ENCODE data around the gene RFX1.
"Not testable (repeated sequence)": the region's sequence is repeated elsewhere in the genome, so short reads cannot be mapped to it uniquely, and the experiment has no call there.

RFX1 gene

GRCh38 chr19:13978351-13979243 is 27.5 kb downstream of the RFX1 start:
- no peak for DNase-seq

- no peak for DNase-seq
Measured at GRCh38 chr19:13977803-13978202, 28.3 kb downstream of the RFX1 start.

- DNase-seq, result no peak
Measured at GRCh38 chr19:13976446-13976845, 29.7 kb downstream of the RFX1 start.

GRCh38 chr19:13975870-13976269 is 30.2 kb downstream of the RFX1 start:
- DNase-seq, result no peak

GRCh38 chr19:13974073-13974472 is 32.0 kb downstream of the RFX1 start:
- no peak for DNase-seq

GRCh38 chr19:13973479-13973878 is 32.6 kb downstream of the RFX1 start:
- not testable (repeated sequence) for DNase-seq

GRCh38 chr19:13972368-13973155 is 33.6 kb downstream of the RFX1 start:
- DNase-seq, result no peak

- DNase-seq, result not testable (repeated sequence)
Measured at GRCh38 chr19:13971868-13972267, 34.3 kb downstream of the RFX1 start.

GRCh38 chr19:13969897-13970296 is 36.2 kb downstream of the RFX1 start:
- DNase-seq, result no peak

GRCh38 chr19:13968999-13969398 is 37.1 kb downstream of the RFX1 start:
- DNase-seq, result no peak

GRCh38 chr19:13968383-13968935 is 37.7 kb downstream of the RFX1 start:
- no peak for DNase-seq

GRCh38 chr19:13967206-13967605 is 38.9 kb downstream of the RFX1 start:
- not testable (repeated sequence) for DNase-seq

GRCh38 chr19:13966684-13967128 is 39.4 kb downstream of the RFX1 start:
- DNase-seq, result no peak

GRCh38 chr19:13965926-13966683 is 40.0 kb downstream of the RFX1 start:
- DNase-seq, result no peak

GRCh38 chr19:13965377-13965896 is 40.7 kb downstream of the RFX1 start:
- no peak for DNase-seq

GRCh38 chr19:13964776-13965175 is 41.3 kb downstream of the RFX1 start:
- no peak for DNase-seq

- no peak for DNase-seq
Measured at GRCh38 chr19:13963603-13964105, 42.5 kb downstream of the RFX1 start.

- no peak for DNase-seq
Measured at GRCh38 chr19:13962699-13963602, 43.2 kb downstream of the RFX1 start.

GRCh38 chr19:13961826-13962698 is 44.1 kb downstream of the RFX1 start:
- DNase-seq, result no peak

Data from SIG-M5 (cell line).